Stimulated activated CD8-positive, alpha-beta memory T cell treated with anti-CD3 and anti-CD28 coated beads, Interleukin-2, amount 100 ng/mL, for 48 hours (primary cell): ENCODE measurements around the gene PWP2.
"Not testable (repeated sequence)": the region's sequence is repeated elsewhere in the genome, so short reads cannot be mapped to it uniquely, and the experiment has no call there.

Experiments used
- DNase-seq, 2 donors: peaks; one replicate each; pipeline ENCODE4 v3.0.0-alpha.2; 2020; ENCODE audit warnings: low read depth in 2 of 2

PWP2 gene

DNA sequence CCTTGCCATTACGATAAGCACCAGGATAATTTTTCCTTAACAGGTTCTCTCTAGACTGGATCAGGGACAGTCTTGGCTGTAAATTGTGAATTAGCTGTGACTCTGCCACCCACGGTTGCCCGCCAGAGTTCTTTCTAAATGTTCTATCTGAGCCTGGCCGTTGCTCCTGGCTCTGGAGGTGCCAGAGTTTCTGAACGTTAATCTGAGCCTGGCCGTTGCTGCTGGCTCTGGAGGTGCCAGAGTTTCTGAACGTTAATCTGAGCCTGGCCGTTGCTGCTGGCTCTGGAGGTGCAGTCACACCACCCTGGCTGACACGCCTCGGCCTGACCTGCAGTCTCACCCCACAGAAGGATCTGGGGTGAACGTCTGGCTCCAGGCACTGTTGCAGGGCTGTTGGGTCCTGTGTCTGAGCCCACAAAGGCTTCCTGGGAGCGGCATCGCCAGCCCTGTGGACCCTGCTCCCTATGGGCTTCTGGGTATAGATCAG lies 56.0 kb downstream of the PWP2 start:
- not testable (repeated sequence) for DNase-seq

DNA sequence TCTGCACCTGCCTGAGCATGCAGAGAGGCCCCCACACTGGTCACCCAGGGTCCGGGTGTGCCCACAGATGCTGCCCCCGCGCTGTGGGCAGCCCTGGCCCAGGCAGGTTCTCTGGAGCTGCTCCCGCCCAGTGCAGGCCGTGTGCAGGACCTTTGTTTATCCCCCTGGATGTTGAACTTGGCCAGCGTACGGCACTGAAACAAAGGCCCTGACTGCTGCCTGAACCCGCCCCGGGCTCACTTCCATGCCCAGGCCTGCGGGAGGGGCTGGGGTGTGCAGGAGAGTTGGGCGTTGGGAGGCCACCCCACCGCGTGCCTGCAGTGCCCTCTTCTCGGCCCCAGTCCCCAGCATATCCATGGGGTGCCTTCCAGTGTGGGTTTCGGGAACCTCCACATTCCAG lies 58.7 kb downstream of the PWP2 start:
- DNase-seq: not testable (repeated sequence)

DNA sequence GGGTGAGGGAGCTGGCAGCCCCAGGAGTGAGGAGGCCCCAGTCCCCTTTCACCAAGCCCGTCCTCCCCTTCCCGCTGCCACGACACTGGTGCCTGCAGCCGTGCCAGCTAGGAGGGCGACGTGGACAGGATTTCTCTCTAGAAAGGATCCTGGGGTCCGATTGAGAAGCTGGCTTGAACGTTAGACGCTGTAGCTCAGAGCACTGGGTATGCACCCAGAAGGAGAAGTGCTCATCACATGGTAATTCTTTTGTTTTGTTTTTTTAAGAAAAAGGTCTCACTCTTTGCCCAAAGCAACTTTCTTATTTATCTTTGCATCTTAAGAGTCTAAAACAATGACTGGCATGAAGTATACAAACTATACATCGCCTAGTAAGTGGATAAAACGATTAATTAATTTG lies 60.3 kb downstream of the PWP2 start:
- not testable (repeated sequence) for DNase-seq

DNA sequence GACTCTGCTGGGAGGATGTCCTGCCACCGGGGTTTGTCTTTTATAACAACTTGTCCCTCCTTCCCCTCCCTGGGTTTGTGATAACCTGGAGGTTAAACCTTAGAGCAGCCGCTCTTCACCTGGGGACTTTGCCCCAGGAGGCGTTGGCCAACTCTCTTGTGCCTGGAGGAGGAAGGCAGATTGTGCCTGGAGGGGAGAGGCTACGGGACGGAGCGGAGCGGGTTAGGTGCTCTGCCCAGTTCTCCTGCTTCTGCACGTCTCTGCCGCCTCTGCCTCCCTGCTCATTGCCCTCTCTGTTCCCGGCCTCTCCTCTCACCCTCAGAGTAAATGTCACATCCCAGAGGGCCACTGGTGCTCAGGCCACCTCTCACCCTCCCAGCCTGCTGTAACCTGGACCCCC lies 63.1 kb downstream of the PWP2 start:
- not testable (repeated sequence) for DNase-seq

DNA sequence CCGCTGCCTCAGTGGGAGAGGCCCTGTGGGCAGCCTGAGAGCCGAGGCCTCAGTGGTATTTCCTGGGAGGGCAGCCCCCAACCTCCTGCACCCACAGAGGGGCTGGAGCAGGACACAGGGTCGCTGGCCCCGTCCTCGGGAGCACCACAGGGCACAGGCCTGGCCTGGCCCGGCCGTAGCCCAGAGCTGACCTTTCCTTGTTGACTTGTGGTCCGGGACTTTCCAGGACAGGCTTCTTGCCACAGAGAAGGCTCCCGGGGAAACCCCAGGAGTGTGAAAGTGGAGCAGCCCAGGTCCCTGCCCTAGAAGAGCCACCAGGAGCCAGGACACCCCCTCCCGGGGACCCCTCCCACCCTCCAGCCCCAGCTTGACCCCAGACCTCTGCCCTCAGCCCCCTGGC lies 63.7 kb downstream of the PWP2 start:
- not testable (repeated sequence) for DNase-seq

DNA sequence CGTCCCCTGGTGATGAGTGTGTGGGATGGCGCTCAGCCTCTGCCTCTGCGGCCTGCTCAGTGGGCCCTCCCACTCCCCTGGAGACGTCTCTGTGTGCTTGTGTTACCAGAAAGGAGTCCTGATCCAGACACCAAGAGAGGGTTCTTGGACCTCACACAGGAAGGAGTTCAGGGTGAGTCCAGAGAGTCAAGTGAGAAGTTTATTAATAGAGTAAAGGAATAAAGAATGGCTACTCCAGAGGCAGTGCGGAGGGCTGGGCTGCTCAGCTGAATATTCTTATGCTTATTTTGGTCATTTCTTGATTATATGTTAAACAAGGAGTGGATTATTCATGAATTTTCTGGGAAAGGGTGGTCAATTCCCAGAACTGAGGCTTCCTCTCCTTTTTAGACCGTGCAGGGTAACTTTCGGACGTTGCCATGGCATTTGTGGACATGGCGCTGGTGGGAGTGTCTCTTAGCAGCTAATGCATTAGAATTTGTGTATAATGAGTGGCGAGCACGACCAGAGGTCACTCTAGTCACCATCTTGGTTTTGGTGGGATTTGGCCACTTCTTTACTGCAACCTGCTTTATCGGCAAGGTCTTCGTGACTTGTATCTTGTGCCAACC lies 64.9 kb downstream of the PWP2 start:
- DNase-seq: not testable (repeated sequence)

DNA sequence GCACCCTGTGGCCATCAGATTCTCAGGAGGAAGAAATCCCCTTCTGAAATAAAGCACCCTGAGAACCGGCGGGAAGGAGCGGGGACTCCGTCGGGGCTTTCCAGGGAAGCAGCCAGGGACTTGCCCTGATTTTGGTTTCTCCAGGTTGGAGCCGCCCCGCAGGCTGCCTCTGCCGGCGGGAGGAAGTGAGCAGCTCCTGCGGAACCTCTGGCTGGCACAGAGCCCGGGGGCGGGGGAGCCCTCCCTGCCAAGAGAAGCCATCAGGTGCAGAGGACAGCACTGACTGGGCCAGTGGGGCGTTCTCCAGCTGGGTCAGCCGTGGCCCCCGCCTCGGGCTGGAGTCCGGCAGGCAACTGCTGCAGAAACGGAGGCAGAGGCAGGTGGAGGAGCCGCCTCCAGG lies 65.5 kb downstream of the PWP2 start:
- not testable (repeated sequence) for DNase-seq

DNA sequence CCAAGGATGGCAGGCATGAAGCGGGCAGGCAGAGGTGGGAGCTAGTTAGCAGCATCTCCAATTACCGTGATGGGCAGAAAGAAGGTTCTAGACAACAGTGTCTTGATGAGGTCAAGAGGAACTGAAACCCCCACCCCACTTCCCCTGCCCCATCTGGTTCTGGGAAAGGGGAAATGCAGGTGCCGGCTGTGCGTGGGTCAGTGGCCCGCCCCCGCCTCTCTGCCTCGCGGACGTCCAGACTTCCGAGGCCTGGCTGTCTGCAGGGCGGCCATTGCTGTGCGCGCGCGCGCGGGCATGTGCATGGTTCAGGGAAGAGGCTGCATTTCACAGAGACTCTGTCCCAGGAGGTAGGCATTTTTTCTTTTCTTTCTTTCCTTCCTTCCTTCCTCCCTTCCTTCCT lies 68.0 kb downstream of the PWP2 start:
- DNase-seq: not testable (repeated sequence)

DNA sequence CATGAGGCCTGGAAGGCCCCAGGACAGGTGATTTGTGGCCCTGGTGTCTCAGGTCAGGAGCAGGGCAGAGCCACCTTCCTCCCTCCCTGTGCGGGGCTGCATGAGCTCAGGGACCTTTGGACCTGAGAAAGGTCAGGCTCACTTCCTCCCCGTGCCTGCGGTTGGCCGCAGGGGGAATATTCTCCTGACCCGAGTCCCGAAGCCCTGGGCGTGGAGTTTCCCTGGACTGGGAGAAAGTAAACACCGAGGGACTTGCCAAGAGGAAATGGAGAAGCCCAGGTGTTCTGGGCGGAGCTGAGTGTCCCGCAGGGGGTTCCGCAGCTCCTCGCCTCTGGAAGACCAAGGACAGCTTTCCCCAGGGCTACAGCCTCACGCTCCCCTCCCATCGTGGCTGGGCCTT lies 68.9 kb downstream of the PWP2 start:
- not testable (repeated sequence) for DNase-seq
